ENCODE data around the gene SOX6.
"Not testable (repeated sequence)": the region's sequence is repeated elsewhere in the genome, so short reads cannot be mapped to it uniquely, and the experiment has no call there.

Gene SOX6

DNA sequence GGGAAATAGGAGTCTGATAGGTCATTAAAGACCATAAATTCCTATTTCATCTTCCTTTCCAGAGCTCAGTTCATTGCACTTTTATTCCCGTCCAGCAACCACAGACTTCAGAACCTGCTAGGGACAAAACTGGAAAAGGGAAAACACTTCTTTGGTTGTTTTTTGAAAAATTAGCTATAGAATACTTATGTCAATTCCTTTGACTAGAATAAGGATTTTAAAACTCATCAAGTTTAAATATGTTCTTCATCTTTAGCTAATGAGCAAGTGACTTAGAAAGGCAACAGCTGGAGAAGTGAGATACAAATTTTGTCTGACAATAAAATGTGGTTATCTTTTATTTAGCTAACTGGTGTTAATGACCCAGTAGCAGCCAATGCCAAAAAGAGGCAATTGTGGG lies 206.9 kb downstream of the SOX6 start:
- H3K27ac Mint-ChIP-seq: no peak overlapping the region

DNA sequence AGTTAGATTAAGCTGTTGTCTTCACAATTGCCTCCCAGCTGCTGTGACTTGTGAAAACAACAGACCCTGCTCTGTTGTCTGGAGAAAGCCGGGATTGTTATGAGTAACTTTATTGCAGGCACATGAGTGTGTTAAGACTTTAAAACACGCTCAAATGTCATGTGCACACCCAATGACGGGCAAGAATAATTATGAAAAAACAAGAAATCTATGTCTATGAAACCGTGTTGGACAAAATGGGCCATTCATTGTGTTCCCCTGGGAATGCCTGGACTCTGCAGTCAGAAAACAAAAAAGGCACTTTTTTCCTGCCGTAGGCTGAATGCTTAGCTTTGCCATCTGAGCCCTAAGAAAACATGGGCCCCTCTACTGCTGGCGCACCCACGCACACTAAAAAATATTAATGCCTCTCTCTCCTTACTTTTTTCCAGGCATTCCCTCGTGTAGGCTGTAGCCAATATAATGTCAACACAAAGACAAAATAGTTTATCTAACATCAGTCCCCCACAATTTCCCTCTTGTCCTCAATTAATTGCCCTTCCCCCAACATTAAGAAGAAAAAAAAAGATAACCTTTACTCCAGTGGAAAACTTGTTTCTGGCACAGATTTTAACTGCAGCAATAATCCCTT lies 207.9 kb downstream of the SOX6 start:
- H3K9me3 Mint-ChIP-seq: no peaks in the 10 kb centered on the region
- no peaks in the 10 kb centered on the region for H3K36me3 Mint-ChIP-seq
- no peaks in the 10 kb centered on the region for H3K27me3 Mint-ChIP-seq
- H3K4me3 Mint-ChIP-seq: no peak overlapping the region
- no peak overlapping the region for H3K27ac Mint-ChIP-seq
- no peaks in the 10 kb centered on the region for H3K4me1 Mint-ChIP-seq

More for the DNA sequence above, 206.9 kb downstream of the SOX6 start:
- Mint-ChIP-seq H3K4me3 (no peak overlapping the region), H3K36me3 (no peaks in the 10 kb centered on the region), H3K27me3 (no peaks in the 10 kb centered on the region), H3K4me1 (no peaks in the 10 kb centered on the region), H3K9me3 (no peaks in the 10 kb centered on the region)

DNA sequence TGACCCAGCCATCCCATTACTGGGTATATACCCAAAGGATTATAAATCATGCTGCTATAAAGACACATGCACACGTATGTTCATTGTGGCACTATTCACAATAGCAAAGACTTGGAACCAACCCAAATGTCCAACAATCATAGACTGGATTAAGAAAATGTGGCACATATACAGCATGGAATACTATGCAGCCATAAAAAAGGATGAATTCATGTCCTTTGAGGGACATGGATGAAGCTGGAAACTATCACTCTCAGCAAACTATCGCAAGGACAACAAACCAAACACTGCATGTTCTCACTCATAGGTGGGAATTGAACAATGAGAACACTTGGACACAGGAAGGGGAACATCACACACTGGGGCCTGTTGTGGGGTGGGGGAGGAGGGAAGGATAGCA lies 209.4 kb downstream of the SOX6 start:
- not testable (repeated sequence) for H3K4me1 Mint-ChIP-seq, H3K27ac Mint-ChIP-seq, H3K36me3 Mint-ChIP-seq, H3K9me3 Mint-ChIP-seq, H3K4me3 Mint-ChIP-seq, H3K27me3 Mint-ChIP-seq

DNA sequence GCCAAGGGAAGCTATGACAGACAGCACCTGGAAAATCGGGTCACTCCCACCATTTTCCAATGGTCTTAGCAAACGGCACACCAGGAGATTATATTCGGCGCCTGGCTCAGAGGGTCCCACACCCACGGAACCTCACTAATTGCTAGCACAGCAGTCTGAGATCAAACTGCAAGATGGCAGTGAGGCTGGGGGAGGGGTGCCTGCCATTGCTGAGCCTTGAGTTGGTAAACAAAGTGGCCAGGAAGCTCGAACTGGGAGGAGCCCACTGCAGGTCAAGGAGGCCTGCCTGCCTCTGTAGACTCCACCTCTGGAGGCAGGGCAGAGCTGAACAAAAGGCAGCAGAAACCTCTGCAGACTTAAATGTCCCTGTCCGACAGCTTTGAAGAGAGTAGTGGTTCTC lies 214.7 kb downstream of the SOX6 start:
- not testable (repeated sequence) for H3K27me3 Mint-ChIP-seq, H3K36me3 Mint-ChIP-seq, H3K9me3 Mint-ChIP-seq, H3K4me3 Mint-ChIP-seq, H3K27ac Mint-ChIP-seq, H3K4me1 Mint-ChIP-seq

DNA sequence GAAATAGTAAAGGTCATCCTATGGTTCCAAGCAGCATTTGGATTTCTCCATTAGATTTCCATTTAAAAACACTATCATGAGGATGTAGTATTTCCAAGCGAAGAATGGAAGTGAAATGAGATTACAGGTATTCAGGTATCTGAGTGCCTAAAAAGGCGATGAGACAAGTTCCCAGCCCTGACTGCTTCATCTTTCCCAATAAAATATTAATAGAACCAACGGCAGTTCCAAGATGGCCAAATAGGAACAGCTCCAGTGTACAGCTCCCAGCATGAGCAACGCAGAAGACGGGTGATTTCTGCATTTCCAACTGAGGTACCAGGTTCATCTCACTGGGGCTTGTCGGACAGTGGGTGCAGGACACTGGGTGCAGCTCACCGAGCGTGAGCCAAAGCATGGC lies 215.2 kb downstream of the SOX6 start:
- not testable (repeated sequence) for H3K27ac Mint-ChIP-seq, H3K27me3 Mint-ChIP-seq, H3K36me3 Mint-ChIP-seq, H3K4me3 Mint-ChIP-seq, H3K9me3 Mint-ChIP-seq, H3K4me1 Mint-ChIP-seq

DNA sequence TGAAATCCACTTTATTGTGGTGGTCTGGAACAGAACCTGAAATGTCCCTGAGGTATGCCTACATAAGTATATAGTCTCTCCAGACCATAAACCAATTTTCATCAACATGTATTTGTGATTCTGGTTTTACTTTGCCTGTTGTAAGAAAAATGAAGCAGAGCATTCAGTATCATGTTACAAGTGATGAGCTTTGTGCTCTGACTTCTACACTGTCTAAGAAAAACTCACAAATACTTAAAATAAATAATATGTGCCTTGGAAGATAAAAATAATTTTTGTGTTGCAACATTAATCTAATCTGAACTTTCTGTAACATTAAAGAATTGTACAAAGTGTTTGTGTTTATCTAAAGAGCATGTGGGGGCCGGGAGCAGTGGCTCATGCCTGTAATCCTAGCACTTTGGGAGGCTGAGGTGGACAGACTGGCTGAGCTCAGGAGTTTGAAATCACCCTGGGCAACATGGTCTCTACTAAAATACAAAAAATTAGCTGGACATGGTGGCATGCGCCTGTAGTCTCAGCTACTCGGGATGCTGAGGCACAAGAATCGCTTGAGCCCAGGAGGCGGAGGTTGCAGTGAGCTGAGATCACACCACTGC lies 219.5 kb downstream of the SOX6 start:
- Mint-ChIP-seq H3K27ac (no peak overlapping the region), H3K4me1 (no peaks in the 10 kb centered on the region), H3K4me3 (no peak overlapping the region), H3K36me3 (no peaks in the 10 kb centered on the region), H3K9me3 (peaks cover 11% of the 10 kb centered on the region), H3K27me3 (no peaks in the 10 kb centered on the region)

DNA sequence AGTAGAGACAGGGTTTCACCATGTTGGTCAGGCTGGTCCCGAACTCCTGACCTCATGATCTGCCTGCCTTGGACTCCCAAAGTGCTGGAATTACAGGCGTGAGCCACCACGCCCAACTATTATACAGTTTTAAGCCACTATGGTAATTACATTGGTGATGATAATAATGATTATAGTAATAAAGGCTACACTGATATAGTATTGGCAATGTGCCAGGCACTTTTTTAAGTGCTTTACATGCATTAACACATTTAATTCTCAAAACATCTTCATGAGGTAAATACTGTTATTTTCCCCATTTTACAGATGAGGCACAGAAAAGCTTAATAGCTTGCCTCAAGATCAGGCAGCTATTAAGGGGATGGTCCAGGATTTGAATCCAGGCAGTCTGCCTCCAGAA lies 222.5 kb downstream of the SOX6 start:
- Mint-ChIP-seq H3K9me3 (peaks cover 12% of the 10 kb centered on the region), H3K27me3 (no peaks in the 10 kb centered on the region), H3K4me1 (no peaks in the 10 kb centered on the region), H3K4me3 (no peak overlapping the region), H3K36me3 (no peaks in the 10 kb centered on the region), H3K27ac (no peak overlapping the region)

DNA sequence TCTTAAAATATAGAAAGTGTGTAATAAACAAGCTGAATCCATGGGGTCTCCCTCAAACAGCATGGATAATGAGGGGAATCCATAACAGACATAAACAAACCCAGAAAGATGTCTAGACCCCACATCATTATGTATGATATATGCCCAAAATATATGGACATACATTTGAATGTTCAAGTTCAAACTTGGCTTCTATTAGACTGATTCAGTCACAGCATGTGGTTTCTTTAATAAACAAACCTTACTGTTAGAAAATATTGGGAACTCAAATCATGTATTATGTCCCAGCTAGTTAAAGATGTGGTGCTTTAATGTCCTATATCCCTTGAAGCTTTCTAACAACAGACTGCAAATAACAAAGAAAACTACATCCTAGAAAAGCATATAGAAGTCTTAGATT lies 228.6 kb downstream of the SOX6 start:
- Mint-ChIP-seq H3K27me3 (no peaks in the 10 kb centered on the region), H3K4me1 (no peaks in the 10 kb centered on the region), H3K27ac (no peak overlapping the region), H3K36me3 (no peaks in the 10 kb centered on the region), H3K4me3 (no peak overlapping the region), H3K9me3 (peaks cover 12% of the 10 kb centered on the region)

DNA sequence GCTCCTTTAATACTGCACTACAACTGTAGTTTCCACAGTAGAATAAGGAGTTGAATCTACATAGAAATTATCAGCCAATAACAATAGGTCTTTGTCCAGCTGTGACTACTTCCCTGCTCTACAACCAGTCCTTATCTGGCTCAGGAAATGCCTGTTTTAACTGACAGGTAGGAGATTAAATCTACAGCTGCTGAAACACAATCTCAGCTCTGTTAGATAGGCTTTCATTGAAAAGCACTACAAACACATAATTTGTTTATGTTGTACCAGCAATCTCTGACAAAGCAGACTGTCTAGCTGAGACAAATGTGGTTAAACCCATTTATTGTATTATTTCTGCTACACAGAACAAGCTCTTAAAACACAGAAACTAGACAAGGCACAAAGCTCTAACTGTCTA lies 230.0 kb downstream of the SOX6 start:
- Mint-ChIP-seq H3K36me3 (no peaks in the 10 kb centered on the region), H3K27ac (no peak overlapping the region), H3K4me1 (no peaks in the 10 kb centered on the region), H3K4me3 (no peak overlapping the region), H3K27me3 (no peaks in the 10 kb centered on the region), H3K9me3 (peaks cover 6% of the 10 kb centered on the region)

DNA sequence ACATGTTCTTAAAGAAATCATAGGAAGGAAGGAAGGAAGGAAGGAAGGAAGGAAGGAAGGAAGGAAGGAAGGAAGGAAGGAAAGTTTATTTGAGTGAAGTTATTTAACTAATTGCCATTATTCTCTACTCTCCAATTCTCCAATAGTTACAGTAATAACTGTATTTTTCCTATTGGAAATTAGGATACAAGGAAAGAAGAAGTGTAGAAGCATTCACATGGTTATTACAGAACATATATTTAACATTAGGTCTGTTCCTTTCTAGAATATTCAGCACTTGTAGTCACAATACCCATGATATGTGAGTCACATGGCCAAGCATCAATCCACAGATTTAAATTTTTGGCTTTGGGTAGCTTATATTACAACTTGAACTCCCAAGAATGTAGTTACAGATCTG lies 230.6 kb downstream of the SOX6 start:
- H3K4me3 Mint-ChIP-seq: no peak overlapping the region
- H3K36me3 Mint-ChIP-seq: no peaks in the 10 kb centered on the region
- no peak overlapping the region for H3K27ac Mint-ChIP-seq
- peaks cover 2% of the 10 kb centered on the region for H3K9me3 Mint-ChIP-seq
- H3K4me1 Mint-ChIP-seq: no peaks in the 10 kb centered on the region
- no peaks in the 10 kb centered on the region for H3K27me3 Mint-ChIP-seq

DNA sequence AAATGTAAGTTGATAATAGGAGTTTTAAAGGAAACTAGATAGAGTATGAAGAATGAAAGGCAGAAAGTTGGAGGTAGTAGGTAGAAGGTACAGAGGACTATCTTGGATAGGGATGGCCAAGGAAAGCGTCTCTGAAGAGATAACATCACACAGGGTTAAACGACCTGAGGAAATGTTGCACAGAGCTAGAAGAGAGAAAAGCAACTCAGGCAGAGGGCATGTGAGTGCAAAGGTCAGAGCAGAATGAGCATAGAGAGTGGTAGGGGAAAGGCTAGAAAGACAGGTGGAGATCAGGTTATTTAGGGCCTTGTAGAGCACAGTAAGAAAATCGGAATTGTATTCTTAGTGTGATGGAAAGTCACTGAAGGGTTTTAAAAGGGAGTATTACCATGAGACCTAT lies 232.0 kb downstream of the SOX6 start:
- H3K4me3 Mint-ChIP-seq: no peak overlapping the region
- no peaks in the 10 kb centered on the region for H3K27me3 Mint-ChIP-seq
- no peaks in the 10 kb centered on the region for H3K9me3 Mint-ChIP-seq
- H3K4me1 Mint-ChIP-seq: no peaks in the 10 kb centered on the region
- H3K27ac Mint-ChIP-seq: no peak overlapping the region
- H3K36me3 Mint-ChIP-seq: no peaks in the 10 kb centered on the region

DNA sequence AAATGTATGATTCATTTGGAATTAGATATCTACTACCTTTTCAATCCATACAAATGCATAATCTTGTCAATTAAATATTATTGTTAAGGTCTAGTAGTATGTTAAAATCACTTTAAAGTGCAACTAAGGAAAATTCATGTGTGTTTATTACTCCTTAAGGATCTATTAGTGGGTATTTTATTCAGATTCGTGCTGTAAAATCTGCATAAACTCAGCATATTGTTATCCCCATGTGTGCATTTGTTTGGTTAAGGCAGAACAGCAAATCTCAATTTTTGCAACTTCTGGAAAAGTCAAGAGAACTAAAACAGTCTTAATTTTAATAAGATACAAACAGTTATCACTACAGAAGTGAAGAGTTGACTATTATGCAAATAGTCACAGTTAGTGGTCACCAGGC lies 234.5 kb downstream of the SOX6 start:
- Mint-ChIP-seq H3K4me1 (no peaks in the 10 kb centered on the region), H3K27me3 (no peaks in the 10 kb centered on the region), H3K9me3 (no peaks in the 10 kb centered on the region), H3K27ac (no peak overlapping the region), H3K4me3 (no peak overlapping the region), H3K36me3 (no peaks in the 10 kb centered on the region)

DNA sequence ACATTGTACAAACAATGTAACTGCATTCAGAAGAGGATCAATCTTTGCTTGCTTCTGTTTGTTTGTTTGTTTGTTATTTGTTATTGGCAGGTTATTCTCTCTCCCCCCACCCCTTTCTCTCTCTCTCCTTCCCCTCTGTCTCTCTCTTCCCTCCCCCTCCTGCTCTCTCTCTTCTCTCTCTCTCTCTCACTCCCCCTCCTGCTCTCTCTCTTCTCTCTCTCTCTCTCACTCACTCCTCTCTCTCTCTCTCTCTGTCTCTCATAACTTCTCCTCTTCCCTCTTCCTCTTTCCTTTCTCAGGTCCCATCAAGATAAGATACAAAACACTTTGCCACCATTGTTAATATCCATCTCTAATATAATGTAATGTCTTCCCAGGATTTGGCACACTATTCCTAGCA lies 236.3 kb downstream of the SOX6 start:
- Mint-ChIP-seq H3K27me3 (no peaks in the 10 kb centered on the region), H3K9me3 (no peaks in the 10 kb centered on the region), H3K4me3 (no peak overlapping the region)

DNA sequence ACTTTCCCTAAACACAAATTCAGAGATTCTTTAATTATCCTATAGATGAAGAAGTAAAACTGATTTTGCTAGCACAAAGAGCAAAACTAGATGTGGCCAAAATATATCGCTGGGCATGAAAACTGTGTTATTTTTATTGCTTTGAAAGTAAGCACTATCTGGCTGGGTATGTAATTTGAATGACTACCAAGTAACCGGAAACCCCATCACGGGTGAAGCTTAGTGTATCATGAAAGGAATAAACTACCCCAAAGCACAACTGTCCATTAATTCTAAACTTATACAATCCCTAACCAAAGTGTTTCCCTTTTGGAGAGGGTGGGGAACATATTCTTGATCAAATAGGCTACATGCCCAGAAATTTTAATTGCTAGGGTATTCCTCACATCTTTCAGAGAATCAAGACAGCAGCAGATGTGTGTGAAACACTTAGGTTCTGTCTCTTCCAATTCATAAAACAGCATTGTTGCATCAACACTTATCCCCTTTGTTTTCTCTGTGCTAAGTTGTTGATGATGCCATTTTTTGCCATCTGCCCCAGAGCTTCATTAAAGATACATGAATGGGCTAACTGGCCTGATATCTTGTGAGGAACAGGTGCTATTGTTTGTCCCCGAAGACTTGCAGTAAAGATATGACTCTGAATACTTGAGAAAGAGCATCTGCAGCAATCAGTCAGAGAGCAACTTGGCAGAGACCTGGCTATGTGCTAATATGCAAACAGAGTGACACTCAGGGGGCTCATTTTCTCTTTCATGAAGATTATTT lies 238.2 kb downstream of the SOX6 start:
- Mint-ChIP-seq H3K36me3 (no peaks in the 10 kb centered on the region), H3K27me3 (no peaks in the 10 kb centered on the region), H3K27ac (no peak overlapping the region), H3K4me1 (no peaks in the 10 kb centered on the region), H3K9me3 (no peaks in the 10 kb centered on the region), H3K4me3 (no peak overlapping the region)

More for the DNA sequence above, 236.3 kb downstream of the SOX6 start:
- Mint-ChIP-seq H3K4me1 (no peaks in the 10 kb centered on the region), H3K36me3 (no peaks in the 10 kb centered on the region), H3K27ac (no peak overlapping the region)

DNA sequence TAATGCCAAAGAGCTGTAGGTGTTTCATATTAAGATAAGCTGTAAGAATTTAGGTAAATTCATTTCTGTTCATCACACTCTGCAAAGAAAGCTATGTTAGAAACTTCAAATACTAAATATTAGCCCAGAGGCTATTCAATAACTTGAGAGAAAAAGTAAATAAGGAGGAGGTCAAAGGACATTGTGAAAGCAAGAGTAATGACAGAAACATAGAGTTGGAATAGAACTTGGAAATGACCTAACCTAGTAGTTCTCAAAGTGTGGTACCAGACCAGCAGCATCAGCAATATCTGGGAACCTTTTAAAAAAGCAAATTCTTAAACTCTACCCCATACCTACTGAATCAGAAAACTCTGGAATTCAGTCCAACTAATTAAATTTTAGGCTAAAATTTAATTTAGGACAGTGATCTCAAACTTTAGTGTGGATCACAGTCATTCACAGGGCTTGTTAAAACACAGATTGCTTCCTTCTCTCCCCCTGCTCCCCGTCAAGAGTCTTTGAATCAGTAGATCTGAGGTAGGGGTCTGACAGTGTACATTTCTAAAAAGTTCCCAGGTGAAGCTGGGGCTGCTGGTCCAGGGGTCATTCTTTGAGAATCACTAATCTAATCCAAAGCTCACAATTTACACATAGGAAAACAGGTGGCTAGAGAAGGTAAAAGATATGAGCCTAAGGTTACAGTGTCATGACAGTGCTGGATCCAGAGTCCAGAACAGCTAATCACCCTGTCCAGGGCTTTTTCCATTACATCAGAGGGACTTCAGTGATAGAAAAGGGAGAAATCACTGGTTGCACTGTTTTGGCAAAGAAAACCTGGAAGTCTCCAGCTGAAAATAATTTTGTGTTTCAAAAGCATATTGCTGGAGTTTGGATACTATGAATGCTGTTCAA lies 241.1 kb downstream of the SOX6 start:
- H3K27ac Mint-ChIP-seq: no peak overlapping the region
- peaks cover 4% of the 10 kb centered on the region for H3K9me3 Mint-ChIP-seq
- no peaks in the 10 kb centered on the region for H3K27me3 Mint-ChIP-seq
- H3K4me1 Mint-ChIP-seq: no peaks in the 10 kb centered on the region
- H3K36me3 Mint-ChIP-seq: no peaks in the 10 kb centered on the region
- no peak overlapping the region for H3K4me3 Mint-ChIP-seq

DNA sequence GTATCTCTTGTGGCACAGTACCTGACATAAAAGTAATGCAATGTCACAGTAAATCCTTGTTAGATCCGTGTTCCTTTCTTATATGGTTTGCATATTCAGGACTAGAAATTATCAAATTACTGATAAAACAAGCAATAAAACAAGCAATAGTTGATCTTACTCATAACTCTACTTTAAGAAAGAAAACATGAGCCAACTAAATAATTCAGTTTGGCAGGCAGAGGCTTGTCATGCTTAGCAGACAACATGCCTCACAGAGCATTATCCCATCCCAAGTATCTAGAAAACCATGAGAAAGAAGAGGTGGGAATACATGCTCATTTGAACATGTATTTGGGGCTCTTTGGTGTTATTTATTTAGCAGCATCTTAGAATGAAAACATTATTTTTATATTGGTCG lies 241.9 kb downstream of the SOX6 start:
- no peaks in the 10 kb centered on the region for H3K4me1 Mint-ChIP-seq
- H3K9me3 Mint-ChIP-seq: peaks cover 4% of the 10 kb centered on the region
- H3K4me3 Mint-ChIP-seq: no peak overlapping the region
- H3K27ac Mint-ChIP-seq: no peak overlapping the region
- no peaks in the 10 kb centered on the region for H3K27me3 Mint-ChIP-seq
- no peaks in the 10 kb centered on the region for H3K36me3 Mint-ChIP-seq
